ENCODE data around the gene BORCS5.
"Not testable (repeated sequence)": the region's sequence is repeated elsewhere in the genome, so short reads cannot be mapped to it uniquely, and the experiment has no call there.

Gene BORCS5

GRCh38 chr12:12501121-12501520, 144.2 kb downstream of the BORCS5 start:
- no peak for TF ChIP-seq EZH2phosphoT487 (IDR thresholded peaks at IDR 0.05; ENCODE audit: low read length)
- no peak for TF ChIP-seq CTCF (IDR thresholded peaks at IDR 0.05; ENCODE audit: low read length)
- TF ChIP-seq EZH2 (optimal IDR thresholded peaks at IDR 0.05; ENCODE audit: low read depth, low read length): no peak
- no peaks in the 10 kb centered on the region for H4K20me1 ChIP-seq (ENCODE audit: insufficient read depth, low read length)
- no peaks in the 10 kb centered on the region for H3K27me3 ChIP-seq (replicated peaks; ENCODE audit: insufficient read depth, low read length)
- H3K9ac ChIP-seq (ENCODE audit: low read length): no peak overlapping the region
- H3K9me2 ChIP-seq (replicated peaks; ENCODE audit: insufficient read depth, low read length): no peaks in the 10 kb centered on the region
- H2AFZ ChIP-seq (ENCODE audit: low read length): no peak overlapping the region
- no peak for DNase-seq
- no peak overlapping the region for H3K27ac ChIP-seq (ENCODE audit: low read length)
- H3F3A ChIP-seq (ENCODE audit: insufficient read depth, low read length): no peaks in the 10 kb centered on the region
- H3K79me2 ChIP-seq (ENCODE audit: low read length): no peaks in the 10 kb centered on the region
- no peaks in the 10 kb centered on the region for H3K4me1 ChIP-seq (ENCODE audit: low read length)
- H3K36me3 ChIP-seq (replicated peaks; ENCODE audit: insufficient read depth, low read length): no peaks in the 10 kb centered on the region
- H3K9me3 ChIP-seq (replicated peaks; ENCODE audit: insufficient read depth, low read length): no peaks in the 10 kb centered on the region
- no peak overlapping the region for H3K4me2 ChIP-seq (ENCODE audit: low read depth, low read length)
- no peak overlapping the region for H3K4me3 ChIP-seq (ENCODE audit: low read length)

GRCh38 chr12:12502130-12502814, 145.4 kb downstream of the BORCS5 start:
- H3K4me2 ChIP-seq (ENCODE audit: low read depth, low read length); H3K4me1 ChIP-seq (ENCODE audit: low read length); H2AFZ ChIP-seq (ENCODE audit: low read length); H3K27ac ChIP-seq (ENCODE audit: low read length); H3K9ac ChIP-seq (ENCODE audit: low read length); H3F3A ChIP-seq (ENCODE audit: insufficient read depth, low read length); DNase-seq; H3K27me3 ChIP-seq (replicated peaks; ENCODE audit: insufficient read depth, low read length); H3K36me3 ChIP-seq (replicated peaks; ENCODE audit: insufficient read depth, low read length); H3K9me3 ChIP-seq (replicated peaks; ENCODE audit: insufficient read depth, low read length); H3K9me2 ChIP-seq (replicated peaks; ENCODE audit: insufficient read depth, low read length); H4K20me1 ChIP-seq (ENCODE audit: insufficient read depth, low read length); H3K79me2 ChIP-seq (ENCODE audit: low read length); H3K4me3 ChIP-seq (ENCODE audit: low read length): not testable (repeated sequence)

GRCh38 chr12:12502815-12503151, 145.9 kb downstream of the BORCS5 start:
- no peak overlapping the region for H3K27ac ChIP-seq (ENCODE audit: low read length)
- H3K4me3 ChIP-seq (ENCODE audit: low read length): no peak overlapping the region
- no peaks in the 10 kb centered on the region for H3K9me3 ChIP-seq (replicated peaks; ENCODE audit: insufficient read depth, low read length)
- no peaks in the 10 kb centered on the region for H4K20me1 ChIP-seq (ENCODE audit: insufficient read depth, low read length)
- H2AFZ ChIP-seq (ENCODE audit: low read length): no peak overlapping the region
- TF ChIP-seq CTCF (IDR thresholded peaks at IDR 0.05; ENCODE audit: low read length) (no peak), EZH2 (optimal IDR thresholded peaks at IDR 0.05; ENCODE audit: low read depth, low read length) (no peak), EZH2phosphoT487 (IDR thresholded peaks at IDR 0.05; ENCODE audit: low read length) (no peak)
- no peaks in the 10 kb centered on the region for H3F3A ChIP-seq (ENCODE audit: insufficient read depth, low read length)
- no peaks in the 10 kb centered on the region for H3K9me2 ChIP-seq (replicated peaks; ENCODE audit: insufficient read depth, low read length)
- H3K27me3 ChIP-seq (replicated peaks; ENCODE audit: insufficient read depth, low read length): no peaks in the 10 kb centered on the region
- H3K4me2 ChIP-seq (ENCODE audit: low read depth, low read length): no peak overlapping the region
- no peak overlapping the region for H3K9ac ChIP-seq (ENCODE audit: low read length)
- H3K4me1 ChIP-seq (ENCODE audit: low read length): no peaks in the 10 kb centered on the region
- no peak for DNase-seq
- 0 out of 2 replicates have a peak, but pooled peaks cover 6% of the 10 kb centered on the region for H3K79me2 ChIP-seq (ENCODE audit: low read length)
- H3K36me3 ChIP-seq (replicated peaks; ENCODE audit: insufficient read depth, low read length): no peaks in the 10 kb centered on the region

GRCh38 chr12:12503384-12504078, 146.7 kb downstream of the BORCS5 start:
- no peak overlapping the region for H3K4me3 ChIP-seq (ENCODE audit: low read length)
- H3K27me3 ChIP-seq (replicated peaks; ENCODE audit: insufficient read depth, low read length): no peaks in the 10 kb centered on the region
- DNase-seq: no peak

More at GRCh38 chr12:12503384-12504078, 146.7 kb downstream of the BORCS5 start:
- no peaks in the 10 kb centered on the region for H3F3A ChIP-seq (ENCODE audit: insufficient read depth, low read length)
- H3K9me2 ChIP-seq (replicated peaks; ENCODE audit: insufficient read depth, low read length): no peaks in the 10 kb centered on the region
- no peak overlapping the region for H3K9ac ChIP-seq (ENCODE audit: low read length)
- no peaks in the 10 kb centered on the region for H4K20me1 ChIP-seq (ENCODE audit: insufficient read depth, low read length)
- no peak for TF ChIP-seq EZH2phosphoT487 (IDR thresholded peaks at IDR 0.05; ENCODE audit: low read length)
- TF ChIP-seq CTCF (IDR thresholded peaks at IDR 0.05; ENCODE audit: low read length): no peak
- no peak overlapping the region for H3K4me2 ChIP-seq (ENCODE audit: low read depth, low read length)
- H3K4me1 ChIP-seq (ENCODE audit: low read length): no peaks in the 10 kb centered on the region
- H2AFZ ChIP-seq (ENCODE audit: low read length): no peak overlapping the region
- no peaks in the 10 kb centered on the region for H3K9me3 ChIP-seq (replicated peaks; ENCODE audit: insufficient read depth, low read length)
- H3K27ac ChIP-seq (ENCODE audit: low read length): no peak overlapping the region
- H3K36me3 ChIP-seq (replicated peaks; ENCODE audit: insufficient read depth, low read length): no peaks in the 10 kb centered on the region
- H3K79me2 ChIP-seq (ENCODE audit: low read length): 0 out of 2 replicates have a peak, but pooled peaks cover 6% of the 10 kb centered on the region
